CD4-positive, alpha-beta T cell treated with Interferon alpha-2 for 1 hour (primary cell): ENCODE data around the gene SGMS2.

Experiments used
- DNase-seq, 2 donors: peaks; one replicate each; pipeline ENCODE4 v3.0.0-alpha.2; 2020 to 2022

The SGMS2 gene

DNA sequence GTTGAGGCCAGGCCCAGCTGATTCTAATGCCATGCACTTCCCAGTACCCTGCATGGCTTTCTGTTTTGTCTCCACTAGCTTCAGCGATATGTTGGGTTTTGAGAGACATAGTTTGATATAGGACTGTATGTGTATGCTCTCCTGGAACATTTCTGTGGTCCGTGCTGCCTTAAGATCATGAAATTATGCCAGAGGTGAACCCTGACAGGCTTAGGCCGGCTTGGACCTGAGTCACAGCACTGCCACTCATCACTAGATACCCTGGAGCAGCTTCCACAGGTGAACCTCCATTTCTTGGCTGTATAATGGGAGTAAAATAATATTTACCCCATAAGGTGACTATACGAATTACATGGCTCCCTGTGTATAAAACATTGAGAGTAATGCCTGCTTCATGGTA is 6.4 kb downstream of the SGMS2 start:
- no peak for DNase-seq

DNA sequence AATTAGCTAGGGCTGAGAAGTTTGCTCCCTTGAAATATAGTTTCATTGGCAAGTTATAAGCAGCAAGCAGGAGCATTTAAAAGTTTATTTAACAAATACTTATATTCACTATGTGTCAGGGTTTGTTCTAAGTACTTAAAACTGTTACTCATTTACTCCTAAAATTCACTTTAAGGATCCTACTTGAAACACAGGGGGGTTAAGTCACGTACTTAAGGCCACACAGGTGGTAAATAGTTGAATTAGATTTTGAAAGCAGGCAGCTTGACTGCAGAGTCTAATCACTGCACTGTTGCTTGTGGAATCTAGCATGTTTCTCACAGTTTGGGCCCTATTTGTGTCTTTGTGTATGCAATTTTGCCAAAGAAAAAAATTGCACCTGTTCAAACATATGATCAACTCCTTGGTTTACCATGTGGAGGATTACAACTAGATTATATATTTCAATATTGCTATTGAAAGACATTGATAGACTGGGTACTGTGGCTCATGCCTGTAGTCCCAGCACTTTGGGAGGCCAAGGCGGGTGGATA is 7.6 kb downstream of the SGMS2 start:
- no peak for DNase-seq

- DNase-seq: no peak
These were observed 9.6 kb downstream of the SGMS2 start for GRCh38 chr4:107834241-107834794.

DNA sequence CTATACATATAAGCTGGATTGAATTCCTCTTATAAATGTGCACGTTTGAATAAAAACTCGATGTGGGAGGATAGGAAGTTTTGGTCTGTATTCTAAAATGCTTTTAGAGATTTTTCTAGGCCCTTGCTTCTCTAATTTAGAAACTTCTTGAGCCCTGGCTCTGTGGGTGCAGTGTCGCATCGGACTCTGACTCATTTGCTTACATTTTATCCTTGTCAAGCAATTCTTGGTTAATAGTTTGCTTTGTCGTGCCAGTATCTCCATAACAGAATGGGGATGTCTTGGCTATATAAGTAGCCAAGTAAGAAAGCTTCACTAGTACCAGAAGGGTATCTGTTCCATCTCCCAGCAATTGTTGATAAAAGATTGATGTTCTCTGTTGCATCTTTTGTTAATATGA is 10.7 kb downstream of the SGMS2 start:
- DNase-seq: no peak

GRCh38 chr4:107837317-107837716 is 12.6 kb downstream of the SGMS2 start:
- no peak for DNase-seq

DNA sequence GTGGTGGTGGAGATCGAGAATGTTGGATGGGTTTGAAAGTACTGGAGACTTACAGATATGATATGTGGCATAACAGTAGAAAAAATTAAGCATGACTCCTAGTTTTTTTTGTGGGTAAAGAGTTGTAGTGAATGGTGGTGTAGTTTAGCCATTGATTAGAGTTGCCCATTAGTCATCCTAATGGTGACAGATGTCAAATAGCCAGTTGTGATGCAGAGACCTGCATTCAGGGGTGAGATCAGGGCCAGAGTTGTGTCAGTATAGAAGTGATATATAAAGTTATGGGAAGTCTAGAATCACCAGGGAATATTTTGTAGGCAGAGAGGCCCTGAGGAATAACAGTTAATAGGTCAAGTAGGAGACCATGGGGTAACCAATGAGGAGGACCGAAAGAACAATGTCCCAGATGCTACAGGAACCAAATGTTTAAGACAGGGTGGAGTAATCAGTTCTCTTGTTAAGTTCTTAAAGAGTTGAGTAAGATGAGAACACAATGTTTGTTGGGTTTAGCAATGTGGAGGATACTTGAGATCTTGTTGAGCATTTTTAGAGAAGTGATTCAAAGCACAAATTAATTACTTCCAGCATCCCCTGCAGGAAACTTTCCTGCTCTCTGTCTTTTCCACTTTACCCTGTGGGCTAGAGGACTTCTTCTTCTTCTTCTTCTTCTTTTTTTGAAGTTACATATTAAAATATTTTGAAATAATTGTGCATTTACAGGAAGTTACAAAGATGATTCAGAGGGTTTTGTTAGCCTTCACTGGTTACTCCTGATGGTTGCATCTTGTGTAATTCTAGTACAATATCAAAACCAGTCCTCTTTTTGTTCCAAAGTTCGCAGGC is 13.3 kb downstream of the SGMS2 start:
- no peak for DNase-seq

DNA sequence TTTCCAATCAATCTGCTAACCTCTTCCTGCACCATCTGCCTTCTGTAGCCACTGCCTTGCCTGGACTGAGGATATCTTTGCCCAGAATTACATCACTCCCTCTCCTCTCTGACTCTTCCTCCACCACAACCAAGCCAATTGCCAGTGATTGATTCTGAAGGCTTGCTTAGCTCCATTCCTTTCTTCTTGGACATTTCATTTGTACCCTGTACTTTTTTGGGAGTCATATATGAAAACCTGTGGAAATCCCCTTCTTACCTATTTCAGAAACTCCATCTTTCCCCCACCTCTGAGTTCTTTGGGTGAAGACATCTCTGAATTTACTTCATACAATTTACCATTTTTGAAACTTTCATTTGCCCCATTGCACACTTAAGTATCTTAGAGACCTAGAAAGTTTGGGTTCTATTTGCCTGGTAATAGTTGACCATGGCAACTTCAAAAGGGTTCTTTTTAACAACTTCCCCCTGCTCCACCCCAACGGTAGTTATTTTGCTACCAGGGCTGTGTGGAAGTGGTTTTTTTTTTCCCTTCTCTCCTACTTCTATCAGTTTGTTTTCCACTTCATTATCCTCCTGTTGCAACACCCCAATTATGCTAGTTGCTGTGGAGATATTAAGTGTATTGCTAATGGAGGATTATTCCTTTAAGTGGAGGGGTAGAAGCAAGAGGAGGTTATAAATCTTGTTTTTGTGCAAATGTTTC is 14.3 kb downstream of the SGMS2 start:
- no peak for DNase-seq

DNA sequence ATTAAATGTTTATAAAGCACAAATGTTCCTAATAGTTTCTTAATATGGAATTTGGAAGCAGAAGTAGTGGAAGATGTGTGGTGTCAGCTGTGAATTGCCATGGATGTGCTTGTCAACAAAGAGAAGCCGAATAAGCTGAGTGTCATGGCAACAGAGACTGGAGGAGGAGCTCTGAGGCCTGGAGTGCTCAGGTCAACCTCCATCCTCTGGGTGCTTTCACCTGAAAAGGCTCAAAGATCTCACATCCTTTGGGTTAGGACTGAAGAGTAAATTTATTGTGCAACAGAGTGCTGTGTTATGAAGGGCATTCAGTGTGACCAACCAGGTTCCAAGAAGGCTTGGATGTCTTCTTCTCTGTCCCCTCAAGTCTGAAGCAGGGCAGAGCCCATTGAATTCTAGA is 18.7 kb downstream of the SGMS2 start:
- DNase-seq: no peak

DNA sequence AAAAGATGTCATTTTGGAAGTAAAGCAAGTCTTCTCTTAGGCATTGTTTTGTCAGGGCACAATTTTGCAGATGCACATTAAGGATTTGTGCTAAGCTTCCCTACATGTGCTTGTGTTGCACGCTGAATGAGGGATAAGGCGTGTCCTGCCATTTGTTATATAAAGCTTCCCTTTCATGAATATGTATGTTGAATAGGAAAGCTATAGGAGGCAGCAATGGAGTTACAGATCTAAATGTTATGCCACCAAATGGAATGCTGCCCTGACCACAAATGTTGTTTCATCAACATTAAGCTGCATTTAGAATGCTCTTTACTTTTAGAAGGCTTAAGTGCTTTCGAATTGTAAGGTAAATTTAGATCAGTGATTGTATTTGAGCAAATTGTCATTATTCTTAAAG is 20.9 kb downstream of the SGMS2 start:
- no peak for DNase-seq

DNA sequence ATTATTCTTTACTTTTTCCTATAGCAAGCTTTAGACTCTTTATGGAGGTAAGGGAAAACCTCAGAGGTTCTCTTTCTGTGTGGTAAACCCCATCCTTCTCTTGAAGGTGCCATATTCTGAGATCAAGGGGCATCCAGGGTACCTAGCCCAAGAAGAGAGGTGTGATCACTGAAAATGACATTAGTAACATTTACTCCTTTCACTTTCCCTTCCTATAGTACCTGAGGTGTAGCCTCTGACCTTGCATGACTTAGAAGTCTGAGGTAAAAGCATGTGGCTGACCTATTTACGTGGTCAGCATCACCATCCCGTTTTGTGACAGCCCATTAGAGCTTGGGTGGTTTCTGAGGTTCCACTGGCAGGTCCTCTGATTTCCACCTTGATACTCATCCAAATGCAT is 25.7 kb downstream of the SGMS2 start:
- DNase-seq: no peak

- DNase-seq: no peak
These were observed 29.0 kb downstream of the SGMS2 start for GRCh38 chr4:107853444-107854355.

DNA sequence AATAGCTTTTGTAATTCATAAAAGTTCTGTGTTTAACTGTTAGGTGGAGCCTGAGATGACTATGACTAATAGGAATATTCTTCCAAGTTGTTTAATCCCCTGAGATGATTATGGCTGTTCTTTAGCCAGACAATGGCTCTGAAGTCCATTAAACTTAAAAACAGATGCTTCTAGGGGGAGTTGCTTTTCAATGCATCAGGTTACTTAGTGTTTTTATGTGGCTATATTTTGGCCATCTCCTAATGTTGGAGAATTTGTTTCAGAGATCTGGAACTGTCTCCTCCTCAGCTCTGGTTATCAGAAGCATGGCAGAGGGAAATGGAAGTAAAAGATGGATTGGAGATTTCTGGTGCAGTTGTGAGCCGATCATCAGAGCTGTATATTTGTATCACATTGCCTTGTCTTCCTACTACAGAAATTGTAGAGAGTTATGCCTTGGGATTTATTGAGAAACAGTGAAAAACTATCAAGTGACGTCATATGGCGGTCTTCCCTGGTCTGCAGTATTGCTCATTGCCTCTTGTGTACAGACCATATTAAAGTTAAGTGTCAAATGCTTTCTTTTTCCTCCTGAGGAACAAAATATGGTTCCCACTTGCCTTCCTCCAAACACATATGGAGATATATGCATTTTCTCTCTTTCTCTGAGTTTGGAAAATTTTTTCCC is 29.8 kb downstream of the SGMS2 start:
- no peak for DNase-seq

DNA sequence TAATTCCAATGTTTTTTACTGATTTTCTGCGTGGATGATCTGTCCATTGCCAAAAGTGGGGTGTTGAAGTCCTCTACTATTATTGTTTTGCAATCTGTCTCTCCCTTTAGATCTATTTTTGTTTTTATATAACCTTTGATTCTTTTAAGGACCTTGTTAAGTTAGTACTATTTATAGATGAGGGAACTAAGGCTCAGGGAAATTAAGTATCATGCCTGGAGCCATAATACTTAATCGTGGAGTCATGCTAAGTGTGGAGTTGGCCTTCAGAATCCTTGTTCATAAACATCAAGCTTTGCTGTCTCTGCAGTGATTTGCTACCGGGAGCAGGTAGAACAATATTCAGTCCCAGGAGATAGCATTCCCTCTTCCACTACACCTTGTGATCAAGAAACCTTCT is 31.0 kb downstream of the SGMS2 start:
- no peak for DNase-seq

DNA sequence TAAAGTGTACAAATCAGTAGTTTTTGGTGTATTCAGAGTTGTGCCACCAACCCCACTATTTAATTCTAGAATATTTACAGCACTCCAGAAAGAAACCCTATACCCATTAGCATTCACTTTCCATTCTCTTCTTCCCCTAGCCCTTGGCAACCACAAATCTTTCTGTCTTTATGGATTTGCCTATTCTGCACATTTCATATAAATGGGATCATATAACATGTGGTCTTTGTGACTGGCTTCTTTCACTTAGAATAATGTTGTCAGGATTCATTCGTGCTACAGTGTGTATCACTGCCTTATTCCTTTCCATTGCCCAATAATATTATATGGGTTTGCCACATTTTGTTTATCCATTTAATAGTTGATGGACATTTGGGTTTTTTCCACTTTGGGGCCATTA is 32.2 kb downstream of the SGMS2 start:
- no peak for DNase-seq

- no peak for DNase-seq
These were observed 33.0 kb downstream of the SGMS2 start for GRCh38 chr4:107857741-107858140.

DNA sequence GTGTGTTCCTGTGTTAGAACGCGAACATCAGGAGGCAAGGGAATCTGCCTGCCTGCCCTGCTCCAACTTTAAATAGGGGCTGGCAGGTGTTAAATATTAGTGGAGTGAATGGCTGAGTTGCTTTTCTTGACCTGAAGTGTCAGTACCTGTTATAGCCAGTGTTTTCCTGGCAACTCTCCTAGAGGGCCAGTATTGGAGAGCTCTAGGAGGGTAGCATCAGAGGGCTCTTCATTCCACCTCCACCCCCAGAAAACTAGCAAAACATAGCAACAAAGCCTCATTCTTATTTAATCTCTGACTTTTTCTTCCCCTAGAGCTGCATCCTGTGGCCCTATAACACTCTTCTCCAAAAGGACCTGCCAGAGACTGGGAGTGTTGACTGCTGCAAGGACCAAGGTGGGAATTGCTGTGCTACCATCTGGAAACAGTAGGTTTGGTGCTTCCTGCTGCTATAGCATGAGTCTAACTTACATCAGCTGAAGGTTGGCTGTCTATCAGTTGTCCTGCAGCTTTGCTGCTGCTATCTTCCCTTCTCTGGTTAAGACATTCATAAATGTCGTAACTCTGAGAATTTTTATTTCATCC is 33.5 kb downstream of the SGMS2 start:
- no peak for DNase-seq

- peak in 1 of 2 donors; percentile 16 for DNase-seq
These were observed 37.9 kb downstream of the SGMS2 start for GRCh38 chr4:107862658-107863057.

GRCh38 chr4:107863416-107863815 is 38.7 kb downstream of the SGMS2 start:
- no peak for DNase-seq

DNA sequence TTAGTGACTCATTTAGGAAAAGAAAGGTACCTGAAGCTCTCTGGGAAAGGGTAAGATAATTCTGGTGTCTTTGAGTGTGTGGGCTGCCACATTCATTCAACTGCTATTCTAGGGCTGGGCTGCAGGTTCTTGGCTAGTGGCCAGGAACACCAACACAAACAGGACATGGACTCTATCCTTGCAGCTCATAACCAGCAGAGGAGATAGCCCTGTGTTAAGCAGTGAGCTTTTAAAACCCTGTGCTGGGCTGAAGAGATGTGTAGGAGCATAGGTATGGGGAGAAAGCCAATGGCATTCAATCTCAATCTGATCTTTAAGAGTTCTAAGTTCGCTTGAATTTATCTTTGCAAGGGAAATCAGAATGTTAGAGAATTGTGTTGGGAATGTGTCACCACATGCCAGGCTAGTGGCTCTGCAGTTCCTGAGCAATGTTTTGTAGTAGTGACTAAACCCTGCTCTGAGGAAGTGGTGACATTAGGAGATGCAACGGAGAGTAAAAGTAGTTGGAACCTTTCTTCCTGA is 39.2 kb downstream of the SGMS2 start:
- DNase-seq: no peak

DNA sequence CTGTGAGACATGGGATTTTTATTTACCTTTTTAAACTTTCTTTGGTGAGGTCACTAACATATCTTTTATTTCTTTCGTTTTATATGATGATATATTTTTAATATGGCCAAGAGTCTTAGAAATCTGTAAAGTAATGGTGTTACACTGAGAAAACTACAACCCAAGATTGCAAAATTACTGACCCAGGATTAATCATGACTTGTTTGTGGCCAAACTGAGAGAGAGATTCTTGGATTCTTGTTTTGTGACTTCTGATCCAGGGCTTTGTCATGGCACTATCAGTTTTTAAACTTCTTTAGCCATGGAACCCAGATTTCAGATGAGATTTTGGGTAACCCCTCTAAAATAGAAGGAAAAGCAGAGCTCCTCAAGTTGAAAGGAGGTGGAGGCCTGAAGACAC is 42.0 kb downstream of the SGMS2 start:
- no peak for DNase-seq

DNA sequence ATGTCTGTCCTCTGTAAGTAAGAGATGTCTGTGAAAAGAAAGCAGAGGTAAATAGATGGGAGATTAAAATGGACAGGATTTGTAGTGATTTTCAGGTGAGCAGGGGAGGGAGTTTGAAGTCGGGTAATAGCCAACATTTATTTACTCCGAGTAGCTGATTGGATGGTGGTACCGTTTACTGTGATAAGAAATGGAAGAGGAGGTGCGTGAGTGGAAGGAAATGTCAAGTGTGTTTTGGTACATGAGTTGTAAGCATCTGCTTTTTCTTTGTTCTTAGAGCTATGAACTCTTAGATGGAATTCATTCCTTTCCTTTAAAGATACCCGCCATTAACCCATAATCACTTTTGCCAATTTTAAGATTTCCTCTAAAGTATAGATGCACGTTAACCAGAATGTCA is 45.5 kb downstream of the SGMS2 start:
- no peak for DNase-seq
